Lower lobe of right lung (tissue), 2 donors: ENCODE results near the gene OR52K2. TPM values are rescaled to one million over a fixed set of nuclear protein-coding genes. Genes with fewer than 3 reads are reported as not detected.
A peak's percentile ranks its signal among the peaks of the same experiment; 100 is the strongest.

Experiments
- ATAC-seq, 2 donors: fragments of 200-7000 bp; cut with Tn5 transposase; one replicate each; pipeline ENCODE4 v1.9.1; 2020 to 2022; ENCODE audit warnings: mild to moderate bottlenecking in 2 of 2, moderate library complexity in 2 of 2
- DNase-seq: peaks from one replicate; pipeline ENCODE4 v3.0.0-alpha.2; 2020
- H3K27ac ChIP-seq: fragments of 200-600 bp; one replicate; pipeline ENCODE4 v1.8.0; 2022
- H3K27me3 ChIP-seq: fragments of 200-600 bp; one replicate; pipeline ENCODE4 v1.8.0; 2022; ENCODE audit warnings: low read depth
- H3K36me3 ChIP-seq: fragments of 200-600 bp; one replicate; pipeline ENCODE4 v1.8.0; 2022; ENCODE audit warnings: mild to moderate bottlenecking
- H3K4me1 ChIP-seq: fragments of 200-600 bp; one replicate; pipeline ENCODE4 v1.8.0; 2022
- H3K4me3 ChIP-seq: fragments of 200-600 bp; one replicate; pipeline ENCODE4 v1.8.0; 2022; ENCODE audit warnings: mild to moderate bottlenecking
- H3K9me3 ChIP-seq: fragments of 200-600 bp; one replicate; pipeline ENCODE4 v1.8.0; 2022
- CTCF ChIP-seq: fragments of 200-600 bp; IDR thresholded peaks from one replicate; pipeline ENCODE4 v1.8.0; 2022; ENCODE audit warnings: antibody characterized with exemption, mild to moderate bottlenecking
- intact Hi-C: fragments of 100-400 bp; cut with DNase I; formaldehyde crosslinking; loops from one replicate; pipeline ENCODE4 v1.11.0; 2022
- total RNA-seq: library from RNA; stranded (reverse); fragmentation: NEBNext Ultra II Directional; extraction: Animal tissue kit (Norgen Biotek cat#: 25700); gene quantifications from one replicate; pipeline ENCODE4 v1.2.1, GENCODE V29; 2021
- donor health status: DM: no; HTN: yes; CAD: no; lungs with severe emphysema.

OR52K2 gene
- total RNA-seq, 1 donor from 2014 or later = 0.47 TPM

GRCh38 chr11:4454021-4454420 lies 4.9 kb downstream of the OR52K2 start:
- Histone ChIP-seq H3K36me3 (no peaks in the 10 kb centered on the region), H3K27ac (no peak overlapping the region), H3K4me3 (no peak overlapping the region), H3K27me3 (no peaks in the 10 kb centered on the region), H3K4me1 (peaks cover 5% of the 10 kb centered on the region), H3K9me3 (no peaks in the 10 kb centered on the region)
- no peak for TF ChIP-seq CTCF
- peak in 1 of 2 donors; percentile 37 for ATAC-seq
- intact Hi-C loops = no loop called here
- DNase-seq = no peak

- intact Hi-C loops = no loop called here
- H3K36me3 ChIP-seq = no peaks in the 10 kb centered on the region
- peaks cover 13% of the 10 kb centered on the region for H3K4me1 ChIP-seq
- H3K4me3 ChIP-seq = no peak overlapping the region
- H3K27ac ChIP-seq = no peak overlapping the region
- DNase-seq (peak; percentile 51), ATAC-seq (peak; percentile 79 to 89)
- TF ChIP-seq CTCF = no peak
- H3K27me3 ChIP-seq = no peaks in the 10 kb centered on the region
- no peaks in the 10 kb centered on the region for H3K9me3 ChIP-seq
These were observed 6.3 kb downstream of the OR52K2 start for GRCh38 chr11:4455419-4455818.

GRCh38 chr11:4459500-4459899 lies 10.4 kb downstream of the OR52K2 start:
- no peak for TF ChIP-seq CTCF
- DNase-seq (peak; percentile 60), ATAC-seq (peak; percentile 73 to 75)
- Histone ChIP-seq H3K27ac (peak overlapping the region; percentile 0), H3K4me1 (peaks cover 13% of the 10 kb centered on the region), H3K4me3 (no peak overlapping the region), H3K36me3 (no peaks in the 10 kb centered on the region), H3K27me3 (no peaks in the 10 kb centered on the region), H3K9me3 (peaks cover 7% of the 10 kb centered on the region)
- intact Hi-C loops = no loop called here

GRCh38 chr11:4460151-4460550 lies 11.1 kb downstream of the OR52K2 start:
- intact Hi-C loops = no loop called here
- no peak for TF ChIP-seq CTCF
- no peak overlapping the region for H3K4me3 ChIP-seq

GRCh38 chr11:4464216-4465159 lies 15.4 kb downstream of the OR52K2 start:
- no peak for DNase-seq
- Histone ChIP-seq H3K36me3 (no peaks in the 10 kb centered on the region), H3K4me3 (no peak overlapping the region), H3K27me3 (no peaks in the 10 kb centered on the region), H3K4me1 (peaks cover 4% of the 10 kb centered on the region), H3K9me3 (peaks cover 15% of the 10 kb centered on the region), H3K27ac (no peak overlapping the region)
- intact Hi-C loops = no loop called here
- no peak for ATAC-seq
- no peak for TF ChIP-seq CTCF

More at GRCh38 chr11:4460151-4460550, 11.1 kb downstream of the OR52K2 start:
- no peaks in the 10 kb centered on the region for H3K36me3 ChIP-seq
- no peak for ATAC-seq
- H3K9me3 ChIP-seq = peaks cover 14% of the 10 kb centered on the region
- no peaks in the 10 kb centered on the region for H3K27me3 ChIP-seq
- H3K27ac ChIP-seq = no peak overlapping the region
- no peak for DNase-seq
- H3K4me1 ChIP-seq = peaks cover 13% of the 10 kb centered on the region
